ENCODE results near the gene TYMP. TPM values are rescaled to one million over a fixed set of nuclear protein-coding genes. Genes with fewer than 3 reads are reported as not detected.

Gene TYMP
- total and polyA plus RNA-seq, 2 of the 8 experiments (the other 6 are each of a cell fraction or from before 2014, with no cell fraction given), result 0.43 to 0.48 TPM

DNA sequence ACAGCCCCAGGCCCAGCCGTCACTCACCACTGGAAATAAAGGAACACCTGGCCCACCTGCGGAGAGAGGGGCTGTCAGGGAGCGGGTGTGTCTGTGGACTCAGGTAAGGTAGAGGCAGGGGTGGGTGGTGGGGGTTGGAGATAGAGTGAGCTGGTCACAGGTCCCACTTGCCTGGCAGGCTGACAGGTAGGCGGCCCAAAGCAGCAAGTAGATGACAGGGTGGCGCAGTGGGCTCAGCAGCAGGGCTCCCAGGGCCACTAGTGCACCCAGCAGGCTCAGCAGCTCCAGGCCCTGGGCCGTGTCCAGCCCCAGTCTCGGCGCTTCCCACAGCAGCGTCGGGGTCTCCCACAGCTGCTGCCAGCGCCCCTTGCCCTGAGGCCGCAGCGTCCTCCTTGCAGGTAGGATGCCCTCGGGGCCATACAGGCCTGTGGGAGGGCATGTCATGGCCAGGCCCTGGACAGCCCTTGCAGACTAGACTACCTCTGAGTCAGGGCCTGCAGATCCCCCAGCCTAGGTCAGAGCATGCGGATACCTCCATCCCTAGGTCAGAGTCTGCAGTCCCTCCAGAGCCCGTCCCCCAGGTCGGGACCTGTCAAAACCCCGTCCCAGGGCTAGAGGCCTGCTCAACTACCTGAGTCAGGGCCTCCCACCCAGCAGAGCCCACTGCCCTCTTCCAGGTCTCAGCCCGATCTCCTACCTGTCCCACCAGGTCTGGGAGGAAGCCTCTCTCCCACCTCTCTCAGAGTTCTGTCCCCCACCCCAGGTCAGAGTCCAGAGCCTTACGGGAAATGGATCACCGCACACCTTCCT lies 23.0 kb downstream of the TYMP start (continued):
- TF ChIP-seq, protein P1, sequence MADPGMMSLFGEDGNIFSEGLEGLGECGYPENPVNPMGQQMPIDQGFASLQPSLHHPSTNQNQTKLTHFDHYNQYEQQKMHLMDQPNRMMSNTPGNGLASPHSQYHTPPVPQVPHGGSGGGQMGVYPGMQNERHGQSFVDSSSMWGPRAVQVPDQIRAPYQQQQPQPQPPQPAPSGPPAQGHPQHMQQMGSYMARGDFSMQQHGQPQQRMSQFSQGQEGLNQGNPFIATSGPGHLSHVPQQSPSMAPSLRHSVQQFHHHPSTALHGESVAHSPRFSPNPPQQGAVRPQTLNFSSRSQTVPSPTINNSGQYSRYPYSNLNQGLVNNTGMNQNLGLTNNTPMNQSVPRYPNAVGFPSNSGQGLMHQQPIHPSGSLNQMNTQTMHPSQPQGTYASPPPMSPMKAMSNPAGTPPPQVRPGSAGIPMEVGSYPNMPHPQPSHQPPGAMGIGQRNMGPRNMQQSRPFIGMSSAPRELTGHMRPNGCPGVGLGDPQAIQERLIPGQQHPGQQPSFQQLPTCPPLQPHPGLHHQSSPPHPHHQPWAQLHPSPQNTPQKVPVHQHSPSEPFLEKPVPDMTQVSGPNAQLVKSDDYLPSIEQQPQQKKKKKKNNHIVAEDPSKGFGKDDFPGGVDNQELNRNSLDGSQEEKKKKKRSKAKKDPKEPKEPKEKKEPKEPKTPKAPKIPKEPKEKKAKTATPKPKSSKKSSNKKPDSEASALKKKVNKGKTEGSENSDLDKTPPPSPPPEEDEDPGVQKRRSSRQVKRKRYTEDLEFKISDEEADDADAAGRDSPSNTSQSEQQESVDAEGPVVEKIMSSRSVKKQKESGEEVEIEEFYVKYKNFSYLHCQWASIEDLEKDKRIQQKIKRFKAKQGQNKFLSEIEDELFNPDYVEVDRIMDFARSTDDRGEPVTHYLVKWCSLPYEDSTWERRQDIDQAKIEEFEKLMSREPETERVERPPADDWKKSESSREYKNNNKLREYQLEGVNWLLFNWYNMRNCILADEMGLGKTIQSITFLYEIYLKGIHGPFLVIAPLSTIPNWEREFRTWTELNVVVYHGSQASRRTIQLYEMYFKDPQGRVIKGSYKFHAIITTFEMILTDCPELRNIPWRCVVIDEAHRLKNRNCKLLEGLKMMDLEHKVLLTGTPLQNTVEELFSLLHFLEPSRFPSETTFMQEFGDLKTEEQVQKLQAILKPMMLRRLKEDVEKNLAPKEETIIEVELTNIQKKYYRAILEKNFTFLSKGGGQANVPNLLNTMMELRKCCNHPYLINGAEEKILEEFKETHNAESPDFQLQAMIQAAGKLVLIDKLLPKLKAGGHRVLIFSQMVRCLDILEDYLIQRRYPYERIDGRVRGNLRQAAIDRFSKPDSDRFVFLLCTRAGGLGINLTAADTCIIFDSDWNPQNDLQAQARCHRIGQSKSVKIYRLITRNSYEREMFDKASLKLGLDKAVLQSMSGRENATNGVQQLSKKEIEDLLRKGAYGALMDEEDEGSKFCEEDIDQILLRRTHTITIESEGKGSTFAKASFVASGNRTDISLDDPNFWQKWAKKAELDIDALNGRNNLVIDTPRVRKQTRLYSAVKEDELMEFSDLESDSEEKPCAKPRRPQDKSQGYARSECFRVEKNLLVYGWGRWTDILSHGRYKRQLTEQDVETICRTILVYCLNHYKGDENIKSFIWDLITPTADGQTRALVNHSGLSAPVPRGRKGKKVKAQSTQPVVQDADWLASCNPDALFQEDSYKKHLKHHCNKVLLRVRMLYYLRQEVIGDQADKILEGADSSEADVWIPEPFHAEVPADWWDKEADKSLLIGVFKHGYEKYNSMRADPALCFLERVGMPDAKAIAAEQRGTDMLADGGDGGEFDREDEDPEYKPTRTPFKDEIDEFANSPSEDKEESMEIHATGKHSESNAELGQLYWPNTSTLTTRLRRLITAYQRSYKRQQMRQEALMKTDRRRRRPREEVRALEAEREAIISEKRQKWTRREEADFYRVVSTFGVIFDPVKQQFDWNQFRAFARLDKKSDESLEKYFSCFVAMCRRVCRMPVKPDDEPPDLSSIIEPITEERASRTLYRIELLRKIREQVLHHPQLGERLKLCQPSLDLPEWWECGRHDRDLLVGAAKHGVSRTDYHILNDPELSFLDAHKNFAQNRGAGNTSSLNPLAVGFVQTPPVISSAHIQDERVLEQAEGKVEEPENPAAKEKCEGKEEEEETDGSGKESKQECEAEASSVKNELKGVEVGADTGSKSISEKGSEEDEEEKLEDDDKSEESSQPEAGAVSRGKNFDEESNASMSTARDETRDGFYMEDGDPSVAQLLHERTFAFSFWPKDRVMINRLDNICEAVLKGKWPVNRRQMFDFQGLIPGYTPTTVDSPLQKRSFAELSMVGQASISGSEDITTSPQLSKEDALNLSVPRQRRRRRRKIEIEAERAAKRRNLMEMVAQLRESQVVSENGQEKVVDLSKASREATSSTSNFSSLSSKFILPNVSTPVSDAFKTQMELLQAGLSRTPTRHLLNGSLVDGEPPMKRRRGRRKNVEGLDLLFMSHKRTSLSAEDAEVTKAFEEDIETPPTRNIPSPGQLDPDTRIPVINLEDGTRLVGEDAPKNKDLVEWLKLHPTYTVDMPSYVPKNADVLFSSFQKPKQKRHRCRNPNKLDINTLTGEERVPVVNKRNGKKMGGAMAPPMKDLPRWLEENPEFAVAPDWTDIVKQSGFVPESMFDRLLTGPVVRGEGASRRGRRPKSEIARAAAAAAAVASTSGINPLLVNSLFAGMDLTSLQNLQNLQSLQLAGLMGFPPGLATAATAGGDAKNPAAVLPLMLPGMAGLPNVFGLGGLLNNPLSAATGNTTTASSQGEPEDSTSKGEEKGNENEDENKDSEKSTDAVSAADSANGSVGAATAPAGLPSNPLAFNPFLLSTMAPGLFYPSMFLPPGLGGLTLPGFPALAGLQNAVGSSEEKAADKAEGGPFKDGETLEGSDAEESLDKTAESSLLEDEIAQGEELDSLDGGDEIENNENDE (IDR thresholded peaks at IDR 0.05; ENCODE audit: insufficient replicate concordance, low read length), result no peak
- no peak for TF ChIP-seq RXRA (IDR thresholded peaks at IDR 0.05; ENCODE audit: insufficient read depth, low read depth, low read length)
- TF ChIP-seq ASH2L (IDR thresholded peaks at IDR 0.05; ENCODE audit: low read length), result no peak
- TF ChIP-seq, protein P2, sequence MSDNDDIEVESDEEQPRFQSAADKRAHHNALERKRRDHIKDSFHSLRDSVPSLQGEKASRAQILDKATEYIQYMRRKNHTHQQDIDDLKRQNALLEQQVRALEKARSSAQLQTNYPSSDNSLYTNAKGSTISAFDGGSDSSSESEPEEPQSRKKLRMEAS (IDR thresholded peaks at IDR 0.05), result no peak
- TF ChIP-seq GTF2F1 (IDR thresholded peaks at IDR 0.05; ENCODE audit: borderline replicate concordance, low read depth, low read length), result no peak
- TF ChIP-seq MAFK (IDR thresholded peaks at IDR 0.05; ENCODE audit: low read depth, low read length), result no peak
- no peak for TF ChIP-seq TAF1 (IDR thresholded peaks at IDR 0.05; ENCODE audit: low read depth, low read length)
